ENCODE data around the gene ANKRD61. TPM values are rescaled to one million over a fixed set of nuclear protein-coding genes. Genes with fewer than 3 reads are reported as not detected.

ANKRD61 gene
- total RNA-seq, 2 experiments from 2014 or later: 0.27 to 0.32 TPM

DNA sequence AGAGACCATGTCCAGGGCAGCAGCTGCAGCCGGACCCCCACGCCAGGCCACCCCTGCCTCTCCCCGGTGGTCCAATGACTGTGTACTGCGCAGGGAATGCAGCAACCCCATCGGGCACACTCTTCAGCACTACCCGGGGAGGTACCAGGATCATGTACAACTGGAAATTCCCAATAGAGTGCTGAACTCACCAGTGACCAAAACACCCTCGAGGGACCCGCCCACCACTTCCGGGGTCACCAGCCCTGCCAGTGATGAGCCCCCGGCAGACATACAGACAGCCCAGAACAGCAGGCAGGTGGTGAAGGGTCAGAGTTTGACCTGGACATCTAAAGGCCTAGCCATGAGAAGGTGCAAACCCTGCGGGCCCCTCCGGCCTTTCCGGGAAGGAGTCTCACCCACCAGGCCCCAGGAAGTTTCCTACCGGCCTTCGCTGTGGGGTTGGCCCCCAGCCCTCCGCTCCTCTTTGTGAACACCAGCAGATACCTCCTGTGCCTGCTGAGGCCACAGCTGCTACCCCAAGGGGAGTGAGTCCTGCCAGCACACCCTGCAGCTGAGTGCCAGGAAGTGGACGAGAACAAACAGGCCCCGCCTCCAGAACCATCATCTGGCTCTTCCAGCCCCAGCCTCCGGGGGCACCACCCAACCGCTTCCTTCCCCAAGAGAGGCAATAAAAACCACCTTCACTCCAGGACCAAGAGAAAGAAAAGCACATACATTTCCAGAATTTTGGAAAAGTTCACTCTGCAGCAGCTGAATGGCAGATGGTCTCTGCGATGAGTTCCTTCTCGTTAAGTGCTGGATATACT lies 5.0 kb upstream of the ANKRD61 start:
- TF ChIP-seq EZH2phosphoT487 (IDR thresholded peaks at IDR 0.05; ENCODE audit: borderline replicate concordance, low read depth, low read length): no peak
- TF ChIP-seq, protein P1, sequence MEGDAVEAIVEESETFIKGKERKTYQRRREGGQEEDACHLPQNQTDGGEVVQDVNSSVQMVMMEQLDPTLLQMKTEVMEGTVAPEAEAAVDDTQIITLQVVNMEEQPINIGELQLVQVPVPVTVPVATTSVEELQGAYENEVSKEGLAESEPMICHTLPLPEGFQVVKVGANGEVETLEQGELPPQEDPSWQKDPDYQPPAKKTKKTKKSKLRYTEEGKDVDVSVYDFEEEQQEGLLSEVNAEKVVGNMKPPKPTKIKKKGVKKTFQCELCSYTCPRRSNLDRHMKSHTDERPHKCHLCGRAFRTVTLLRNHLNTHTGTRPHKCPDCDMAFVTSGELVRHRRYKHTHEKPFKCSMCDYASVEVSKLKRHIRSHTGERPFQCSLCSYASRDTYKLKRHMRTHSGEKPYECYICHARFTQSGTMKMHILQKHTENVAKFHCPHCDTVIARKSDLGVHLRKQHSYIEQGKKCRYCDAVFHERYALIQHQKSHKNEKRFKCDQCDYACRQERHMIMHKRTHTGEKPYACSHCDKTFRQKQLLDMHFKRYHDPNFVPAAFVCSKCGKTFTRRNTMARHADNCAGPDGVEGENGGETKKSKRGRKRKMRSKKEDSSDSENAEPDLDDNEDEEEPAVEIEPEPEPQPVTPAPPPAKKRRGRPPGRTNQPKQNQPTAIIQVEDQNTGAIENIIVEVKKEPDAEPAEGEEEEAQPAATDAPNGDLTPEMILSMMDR (conservative IDR thresholded peaks at IDR 0.05; ENCODE audit: low read length): peak; percentile 68
- BruUV-seq (replicated peaks): no TSS peak
- no peak overlapping the region for H3K4me3 ChIP-seq (ENCODE audit: low read depth, low read length, poor library complexity, severe bottlenecking)
- intact Hi-C loops (cut with micrococcal nuclease; ENCODE audit: unreplicated experiment): no loop called here
- H3K4me1 ChIP-seq (ENCODE audit: insufficient read depth, low read length, poor library complexity, severe bottlenecking): peaks cover 11% of the 10 kb centered on the region
- CTCF ChIA-PET (ENCODE audit: unreplicated experiment): interaction anchor here (1.1 kb wide), 1 partner anchor 45 kb away, joined by 3 read pairs; no protein-coding TSS in a partner anchor
- H2AFZ ChIP-seq (ENCODE audit: low read length): 0 out of 2 replicates have a peak overlapping the region, but pooled peaks have one; percentile 8
- no peaks in the 10 kb centered on the region for H4K20me1 ChIP-seq (ENCODE audit: insufficient read depth, low read length)
- H3K4me2 ChIP-seq (ENCODE audit: low read length): peak overlapping the region; percentile 20
- DNase-seq (ENCODE audit: low spot score): peak; percentile 75
- H3K36me3 ChIP-seq (ENCODE audit: insufficient read depth, low read length): peaks cover 91% of the 10 kb centered on the region
- no peaks in the 10 kb centered on the region for H3K79me2 ChIP-seq (ENCODE audit: insufficient read depth, low read depth, low read length)
- POLR2A ChIA-PET: interaction anchor here (1.2 to 1.3 kb wide), 3 partner anchors 17 to 81 kb away, joined by 3 read pairs; no protein-coding TSS in a partner anchor
- H3K9me3 ChIP-seq (ENCODE audit: low read length): no peaks in the 10 kb centered on the region
- H3K27ac ChIP-seq (ENCODE audit: low read depth, low read length, poor library complexity, severe bottlenecking): no peak overlapping the region
- no peaks in the 10 kb centered on the region for H3K9me2 ChIP-seq (ENCODE audit: insufficient read depth, low read length)

DNA sequence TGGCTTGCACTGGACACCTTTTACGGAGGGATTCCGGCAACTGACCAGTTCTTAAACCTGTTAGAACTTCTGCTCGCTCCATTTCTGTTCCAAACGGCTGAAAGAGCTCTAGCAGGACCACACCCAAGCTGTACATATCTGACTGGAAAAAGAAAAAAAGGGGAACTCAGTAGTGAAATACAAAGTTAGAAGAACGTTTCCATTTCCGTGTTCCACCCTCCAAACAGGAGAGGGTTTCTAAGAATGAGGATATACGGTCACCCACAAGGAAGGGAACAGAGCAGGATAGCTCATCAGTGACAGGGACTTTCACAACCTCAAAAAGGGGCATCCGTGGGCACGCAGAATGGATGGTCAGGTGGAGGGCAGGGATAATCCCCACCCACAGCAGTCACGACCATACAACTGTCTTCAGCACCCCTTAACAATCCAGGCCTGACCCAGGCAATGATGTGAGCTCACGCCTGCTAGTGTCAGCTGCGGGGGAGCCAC lies 4.3 kb upstream of the ANKRD61 start:
- Histone ChIP-seq H3K36me3 (ENCODE audit: insufficient read depth, low read length) (peaks cover 90% of the 10 kb centered on the region), H3K9me2 (ENCODE audit: insufficient read depth, low read length) (no peaks in the 10 kb centered on the region), H3K27ac (ENCODE audit: low read depth, low read length, poor library complexity, severe bottlenecking) (no peak overlapping the region), H3K4me1 (ENCODE audit: insufficient read depth, low read length, poor library complexity, severe bottlenecking) (peaks cover 11% of the 10 kb centered on the region), H2AFZ (ENCODE audit: low read length) (0 out of 2 replicates have a peak overlapping the region, but pooled peaks have one; percentile 8), H3K4me3 (ENCODE audit: low read depth, low read length, poor library complexity, severe bottlenecking) (no peak overlapping the region), H3K9me3 (ENCODE audit: low read length) (no peaks in the 10 kb centered on the region), H3K79me2 (ENCODE audit: insufficient read depth, low read depth, low read length) (no peaks in the 10 kb centered on the region), H4K20me1 (ENCODE audit: insufficient read depth, low read length) (no peaks in the 10 kb centered on the region), H3K4me2 (ENCODE audit: low read length) (0 out of 2 replicates have a peak overlapping the region, but pooled peaks have one; percentile 20)
- CTCF ChIA-PET (ENCODE audit: unreplicated experiment): interaction anchor here (1.1 to 1.4 kb wide), 2 partner anchors 18 to 44 kb away, joined by 3 read pairs; partner anchors contain the start of genes AIMP2 and PMS2
- intact Hi-C loops (cut with micrococcal nuclease; ENCODE audit: unreplicated experiment): no loop called here
- BruUV-seq (replicated peaks): no TSS peak
- POLR2A ChIA-PET: interaction anchor here (0.6 to 1.3 kb wide), 6 partner anchors 17 to 80 kb away, joined by 3 to 4 read pairs (median 3); no protein-coding TSS in a partner anchor
- no peak for DNase-seq (ENCODE audit: low spot score)
- TF ChIP-seq EZH2phosphoT487 (IDR thresholded peaks at IDR 0.05; ENCODE audit: borderline replicate concordance, low read depth, low read length): no peak
- TF ChIP-seq, protein P1 (conservative IDR thresholded peaks at IDR 0.05; ENCODE audit: low read length): no peak; the same call in 1 of the 2 replicates
